HG03439 (cell line): ENCODE data around the gene UBXN11.
A peak's percentile ranks its signal among the peaks of the same experiment; 100 is the strongest.

Source experiments
- ATAC-seq: cut with Tn5 transposase; IDR thresholded peaks from one replicate; pipeline ENCODE4 v1.9.1; 2021; ENCODE audit warnings: mild to moderate bottlenecking, moderate library complexity; ENCODE audit not compliant: unreplicated experiment

Gene UBXN11

DNA sequence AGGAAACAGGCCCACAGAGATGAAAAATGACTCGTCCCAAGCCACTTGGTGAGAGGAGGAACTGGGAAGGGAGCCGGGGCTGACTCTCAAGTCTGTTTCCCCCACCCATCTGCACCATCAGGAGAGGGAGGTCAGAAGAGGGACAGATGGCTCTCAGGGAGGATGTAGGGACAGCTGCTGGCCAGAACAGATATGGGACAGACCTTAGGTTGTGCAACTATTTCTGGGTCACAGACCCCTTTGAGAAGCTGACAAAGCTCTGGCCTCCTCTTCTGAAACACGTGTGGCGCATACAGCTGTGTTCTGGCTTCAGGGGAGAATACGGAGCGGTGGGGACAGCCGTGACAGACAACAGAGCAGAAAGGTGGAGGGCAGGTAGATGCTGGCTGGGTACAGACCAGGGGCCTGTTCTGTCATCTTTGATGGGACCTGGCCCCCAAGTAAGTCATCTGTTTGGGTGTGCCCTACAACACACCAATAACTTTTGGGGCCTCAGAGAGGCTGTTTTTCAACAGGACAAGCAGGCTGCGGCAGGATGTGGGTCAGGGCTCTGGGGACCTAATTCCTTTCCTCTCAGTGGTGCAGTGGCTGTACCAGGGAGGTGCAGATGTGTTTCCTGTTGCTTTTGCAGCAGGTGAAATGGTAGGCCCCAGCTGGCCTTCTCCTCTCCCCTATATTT is 19.3 kb downstream of the UBXN11 start:
- ATAC-seq = no peak

DNA sequence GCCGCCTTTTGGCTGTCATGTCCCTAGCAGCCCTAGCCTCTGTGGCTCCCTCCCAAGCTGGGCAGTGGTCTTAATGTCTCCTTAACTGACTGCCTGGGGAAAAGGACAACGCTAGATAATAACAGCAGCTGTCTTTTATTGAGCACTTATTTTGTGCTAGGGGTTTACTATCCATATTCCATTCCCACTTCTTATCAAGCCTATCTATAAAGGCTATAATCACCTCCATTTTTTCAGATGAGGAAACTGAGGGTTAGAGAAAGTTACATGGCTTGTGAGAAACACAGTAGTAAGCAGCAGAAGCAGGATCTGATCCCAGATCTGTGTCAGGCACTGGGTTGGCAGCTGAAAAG is 20.4 kb downstream of the UBXN11 start:
- ATAC-seq = no peak

DNA sequence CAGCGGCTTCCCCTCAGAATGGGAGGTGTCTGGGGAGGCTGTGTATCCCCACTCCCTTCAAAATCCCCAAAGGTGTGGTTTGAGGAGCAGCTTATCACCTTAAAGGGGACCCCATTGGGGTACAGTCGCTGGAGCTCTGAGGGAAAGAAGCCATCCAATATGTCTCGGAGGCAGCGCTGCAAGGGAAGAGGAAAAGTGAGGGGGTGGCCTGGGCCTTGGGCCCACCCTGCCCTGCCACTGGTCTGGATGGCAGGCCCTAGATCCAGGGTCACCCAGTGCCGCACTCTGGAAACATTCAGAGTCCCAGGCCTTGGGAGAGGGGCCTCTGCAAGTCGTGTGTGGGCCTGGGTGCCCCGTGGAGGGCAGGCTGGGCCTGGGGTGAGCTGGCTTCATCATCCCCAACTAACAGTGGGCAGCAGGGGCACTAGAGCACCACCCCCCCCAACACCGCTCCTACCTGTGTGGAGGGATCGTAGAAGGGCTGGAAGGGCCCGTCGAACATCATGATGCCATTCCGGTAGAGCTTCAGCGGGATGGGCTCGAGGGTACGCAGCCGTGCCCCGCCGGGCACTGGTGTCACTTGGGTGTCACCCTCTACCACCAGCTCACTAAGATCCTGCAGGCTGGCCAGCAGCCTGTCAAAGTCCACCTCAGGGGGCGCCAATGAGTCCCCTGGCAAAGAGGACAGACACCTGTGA is 20.9 kb downstream of the UBXN11 start:
- no peak for ATAC-seq

DNA sequence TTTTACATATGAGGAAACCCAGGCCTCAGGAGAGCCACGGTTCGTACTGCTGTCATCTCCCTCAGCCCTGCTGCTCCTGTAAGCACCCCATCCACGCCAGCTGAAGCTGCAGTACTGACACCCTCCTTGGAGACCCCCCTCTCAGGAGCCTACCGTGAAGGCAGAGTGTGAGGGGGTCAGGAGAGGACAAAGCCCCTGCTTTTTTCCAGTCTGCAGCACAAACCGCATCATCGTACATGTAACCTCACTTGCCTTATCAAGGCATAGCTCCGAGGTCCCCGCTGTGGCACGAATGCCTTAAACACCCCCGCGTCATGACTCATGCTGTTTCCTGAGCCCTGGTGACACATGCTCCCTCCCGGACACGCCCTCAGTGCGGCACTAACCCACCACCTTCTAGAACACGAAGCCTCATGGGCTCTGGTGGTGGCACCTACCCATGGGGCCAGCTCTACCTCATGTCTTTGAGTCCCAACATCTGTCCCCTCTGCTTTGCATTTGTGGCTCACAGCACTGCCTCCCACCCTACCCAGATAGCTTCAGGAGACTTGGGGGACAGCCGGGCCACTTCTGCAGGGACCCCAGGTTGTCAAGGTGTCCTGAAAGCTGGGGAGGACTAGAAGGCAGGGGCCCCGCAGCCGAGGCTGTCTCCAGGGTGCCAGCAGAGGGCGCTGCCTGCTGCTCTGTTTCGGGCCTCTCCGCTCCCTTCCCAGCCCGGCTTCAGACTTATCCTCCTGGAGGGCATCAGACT is 21.7 kb downstream of the UBXN11 start:
- peak; percentile 37 for ATAC-seq

DNA sequence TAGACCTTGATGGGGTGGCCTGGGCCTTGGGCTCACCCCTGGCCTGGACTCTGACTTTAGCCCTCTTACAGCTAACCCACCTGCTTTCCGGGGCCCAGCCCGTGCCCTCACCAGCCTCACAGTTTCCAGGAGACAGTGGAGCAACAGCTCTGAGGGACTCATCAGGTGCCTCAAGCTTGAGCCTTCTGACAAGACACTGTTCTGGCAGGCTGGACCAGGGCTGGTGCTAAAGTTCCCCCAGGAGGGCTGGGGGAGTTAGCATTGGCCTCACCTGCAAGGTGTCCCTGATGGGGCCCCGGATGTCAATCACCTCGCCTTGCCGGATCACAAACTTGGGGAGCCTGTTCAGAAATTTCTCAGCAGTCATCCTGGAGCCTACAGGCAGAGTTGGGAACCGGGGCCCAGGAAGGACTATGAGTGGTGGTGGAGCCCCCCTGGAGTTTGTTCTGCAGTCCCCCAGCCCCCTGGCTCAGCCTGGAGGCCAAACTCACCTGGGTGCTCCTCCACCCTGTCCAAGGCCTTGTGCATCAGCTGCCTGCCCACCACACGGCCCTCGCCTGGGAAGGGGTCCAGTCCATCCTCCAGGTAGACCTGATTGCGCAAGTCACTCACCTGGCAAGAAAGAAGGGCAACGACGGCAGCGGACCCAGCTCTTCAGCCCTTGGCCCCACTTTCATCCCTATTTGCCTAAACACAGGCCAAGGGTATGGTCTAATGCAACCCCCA is 22.4 kb downstream of the UBXN11 start:
- ATAC-seq = no peak

DNA sequence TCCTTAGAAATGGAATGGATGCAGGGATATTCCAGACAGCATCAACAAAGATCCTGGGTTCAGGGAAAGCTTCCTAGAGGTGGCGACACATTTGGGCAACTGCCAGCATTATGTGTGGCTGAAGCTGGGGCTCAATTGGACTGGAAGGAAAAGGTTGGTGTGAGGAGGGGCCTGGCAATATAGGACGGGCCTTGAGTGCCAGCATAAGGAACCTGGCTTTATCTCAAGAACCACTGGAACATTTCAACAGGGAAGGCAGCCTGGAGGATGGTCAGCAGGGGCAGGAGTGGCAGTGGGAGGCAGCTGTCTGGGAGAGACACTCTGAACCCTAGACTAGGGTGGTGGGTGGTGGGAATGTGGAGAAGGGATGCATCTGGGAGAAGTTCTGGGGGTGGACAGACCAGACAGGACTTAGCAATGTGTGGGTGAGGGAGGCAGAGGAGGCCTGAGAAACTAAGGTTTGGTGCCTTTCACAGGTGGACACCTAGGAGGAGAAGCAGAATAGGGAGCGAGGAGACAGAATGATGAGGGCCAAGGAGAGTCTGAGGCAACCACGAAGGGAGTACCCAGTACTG is 23.1 kb downstream of the UBXN11 start:
- ATAC-seq = no peak

DNA sequence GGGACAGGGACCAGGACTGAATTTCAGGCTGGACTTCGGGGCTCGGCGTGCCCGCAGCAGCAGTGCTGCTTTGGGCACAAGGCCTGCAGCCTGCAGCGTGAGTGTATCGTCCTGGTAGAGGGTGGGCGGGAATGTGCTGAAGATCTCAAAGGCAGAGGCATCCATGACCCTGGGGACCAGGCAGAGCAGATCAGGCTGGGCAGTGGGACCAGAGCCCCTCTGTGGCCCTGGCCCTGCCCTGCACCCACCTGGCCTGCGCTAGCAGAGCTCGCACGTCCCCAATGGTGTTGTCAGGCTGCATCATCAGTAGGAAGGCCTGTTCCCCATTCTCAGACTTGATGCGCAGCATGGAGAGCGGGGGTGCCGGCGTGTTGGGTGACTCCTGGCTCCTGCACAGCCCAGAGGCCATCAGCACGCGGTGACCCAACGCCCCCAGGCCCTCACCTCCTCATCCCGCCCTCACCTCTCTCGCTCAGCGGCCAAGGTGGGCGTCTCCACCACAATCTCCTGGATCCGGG is 24.0 kb downstream of the UBXN11 start:
- no peak for ATAC-seq

DNA sequence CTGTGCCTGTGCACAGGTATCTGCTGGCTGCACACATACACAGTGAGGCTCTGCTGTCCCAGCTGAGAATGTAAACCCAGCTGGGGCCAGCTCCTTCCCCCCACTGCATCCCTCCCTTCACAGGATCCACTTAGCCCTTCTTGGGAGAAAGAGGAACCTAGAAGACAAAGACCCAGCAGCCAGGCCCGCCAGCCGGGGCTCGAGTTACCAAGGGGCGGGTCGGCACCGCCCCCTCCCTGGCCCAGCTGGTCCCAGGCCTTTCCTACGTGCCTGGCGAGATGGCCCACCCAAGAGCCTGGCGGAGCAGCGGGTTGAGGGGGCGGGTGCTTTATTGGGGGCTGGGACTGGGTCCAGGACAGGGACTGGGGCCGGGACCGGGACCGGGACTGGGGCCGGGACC is 24.5 kb downstream of the UBXN11 start:
- ATAC-seq = no peak

DNA sequence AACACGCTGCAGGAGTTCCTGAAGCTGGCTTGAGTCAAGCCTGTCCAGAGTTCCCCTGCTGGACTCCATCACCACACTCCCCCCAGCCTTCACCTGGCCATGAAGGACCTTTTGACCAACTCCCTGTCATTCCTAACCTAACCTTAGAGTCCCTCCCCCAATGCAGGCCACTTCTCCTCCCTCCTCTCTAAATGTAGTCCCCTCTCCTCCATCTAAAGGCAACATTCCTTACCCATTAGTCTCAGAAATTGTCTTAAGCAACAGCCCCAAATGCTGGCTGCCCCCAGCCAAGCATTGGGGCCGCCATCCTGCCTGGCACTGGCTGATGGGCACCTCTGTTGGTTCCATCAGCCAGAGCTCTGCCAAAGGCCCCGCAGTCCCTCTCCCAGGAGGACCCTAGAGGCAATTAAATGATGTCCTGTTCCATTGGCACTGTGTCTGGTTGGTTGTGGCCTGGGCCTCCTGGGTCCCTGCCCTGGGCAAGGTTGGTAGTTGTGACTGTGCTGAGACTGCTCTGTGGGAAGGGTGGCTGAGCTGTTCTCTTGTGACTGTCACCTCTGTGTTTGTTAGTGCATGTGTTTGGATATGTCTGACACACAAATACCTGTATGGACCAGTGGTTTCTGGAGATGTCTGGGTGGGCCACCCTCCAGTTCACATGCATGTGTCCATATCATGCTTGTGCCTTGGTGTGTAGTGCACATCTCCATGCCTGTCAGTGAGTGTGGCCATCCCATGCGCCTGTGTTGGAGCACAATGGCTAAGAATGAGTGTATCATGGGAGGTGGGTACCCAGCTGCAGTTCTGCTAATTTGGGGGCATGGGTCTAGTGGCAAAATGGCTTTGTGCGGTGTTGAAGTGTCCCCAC is 25.1 kb downstream of the UBXN11 start:
- ATAC-seq = no peak

DNA sequence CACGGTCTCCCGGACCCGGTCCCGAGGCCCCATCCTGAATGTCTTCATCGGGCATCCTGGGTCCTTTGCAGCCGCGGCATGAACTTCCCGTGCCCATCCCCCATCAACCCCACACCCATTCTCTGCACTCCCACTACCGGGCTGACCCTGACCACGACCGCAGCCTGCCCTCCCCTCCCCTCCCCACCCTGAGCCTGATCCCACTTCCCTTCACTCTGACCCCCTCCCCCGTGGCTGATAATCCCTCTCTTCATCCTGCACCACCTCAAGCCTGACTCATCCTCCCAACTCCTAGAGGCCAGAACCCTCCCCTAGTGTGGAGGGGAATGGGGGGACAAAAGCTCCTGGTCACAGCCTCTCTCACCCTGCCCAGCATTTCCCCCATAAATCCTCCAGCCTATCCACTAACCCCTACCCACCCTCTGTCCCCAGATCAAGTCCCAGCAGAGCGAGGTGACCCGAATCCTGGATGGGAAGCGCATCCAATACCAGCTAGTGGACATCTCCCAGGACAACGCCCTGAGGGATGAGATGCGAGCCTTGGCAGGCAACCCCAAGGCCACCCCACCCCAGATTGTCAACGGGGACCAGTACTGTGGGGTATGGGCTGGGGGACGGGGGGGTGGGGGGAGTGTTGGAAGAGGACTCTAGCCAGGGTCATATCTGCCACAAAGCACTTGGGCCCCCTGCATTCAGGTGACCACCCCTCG is 25.9 kb downstream of the UBXN11 start:
- no peak for ATAC-seq

DNA sequence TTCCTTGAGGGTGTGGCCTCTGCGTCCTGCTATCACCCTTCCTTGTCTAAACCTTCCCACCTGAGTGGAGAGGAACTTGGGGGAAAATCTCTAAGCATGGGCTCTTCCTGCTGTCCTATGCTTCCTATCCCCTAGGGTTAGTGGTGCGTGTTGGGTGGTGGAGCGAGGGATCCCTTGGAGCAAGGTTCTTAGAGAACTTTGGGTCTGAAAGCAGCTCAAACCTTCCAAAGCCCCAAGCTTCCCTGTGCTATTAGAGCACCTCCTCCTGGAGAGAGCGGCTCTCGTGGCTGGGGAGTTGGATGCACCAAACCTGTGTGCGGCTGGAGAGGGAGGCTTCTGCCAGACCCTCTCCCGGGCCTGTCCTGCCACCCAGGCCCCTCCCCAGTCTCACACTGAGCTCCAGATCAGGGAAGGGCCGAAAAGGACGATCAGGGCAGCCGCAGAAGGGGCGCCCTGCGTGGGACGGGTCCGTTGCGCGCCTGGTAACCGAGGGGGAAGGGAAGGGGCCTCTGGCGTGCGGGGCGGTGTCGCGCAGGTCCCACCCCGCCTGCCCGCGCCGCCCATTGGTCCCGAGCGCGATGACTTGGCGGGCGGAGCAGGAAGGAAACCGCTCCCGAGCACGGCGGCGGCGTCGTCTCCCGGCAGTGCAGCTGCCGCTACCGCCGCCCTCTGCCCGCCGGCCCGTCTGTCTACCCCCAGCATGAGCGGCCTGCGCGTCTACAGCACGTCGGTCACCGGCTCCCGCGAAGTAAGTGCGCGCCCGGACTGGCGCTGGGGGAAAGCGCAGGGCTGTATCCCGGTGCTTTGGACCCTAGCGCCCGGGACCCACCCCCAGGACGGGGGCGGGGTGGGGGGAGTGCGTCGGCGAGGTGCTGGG is 26.7 kb downstream of the UBXN11 start, which contains the start of gene SH3BGRL3:
SH3BGRL3 (plus strand) TSS at position 631 of the 877 bp plus-strand sequence; CDS start at position 701, 70 bp downstream.
- peak; percentile 62 for ATAC-seq

DNA sequence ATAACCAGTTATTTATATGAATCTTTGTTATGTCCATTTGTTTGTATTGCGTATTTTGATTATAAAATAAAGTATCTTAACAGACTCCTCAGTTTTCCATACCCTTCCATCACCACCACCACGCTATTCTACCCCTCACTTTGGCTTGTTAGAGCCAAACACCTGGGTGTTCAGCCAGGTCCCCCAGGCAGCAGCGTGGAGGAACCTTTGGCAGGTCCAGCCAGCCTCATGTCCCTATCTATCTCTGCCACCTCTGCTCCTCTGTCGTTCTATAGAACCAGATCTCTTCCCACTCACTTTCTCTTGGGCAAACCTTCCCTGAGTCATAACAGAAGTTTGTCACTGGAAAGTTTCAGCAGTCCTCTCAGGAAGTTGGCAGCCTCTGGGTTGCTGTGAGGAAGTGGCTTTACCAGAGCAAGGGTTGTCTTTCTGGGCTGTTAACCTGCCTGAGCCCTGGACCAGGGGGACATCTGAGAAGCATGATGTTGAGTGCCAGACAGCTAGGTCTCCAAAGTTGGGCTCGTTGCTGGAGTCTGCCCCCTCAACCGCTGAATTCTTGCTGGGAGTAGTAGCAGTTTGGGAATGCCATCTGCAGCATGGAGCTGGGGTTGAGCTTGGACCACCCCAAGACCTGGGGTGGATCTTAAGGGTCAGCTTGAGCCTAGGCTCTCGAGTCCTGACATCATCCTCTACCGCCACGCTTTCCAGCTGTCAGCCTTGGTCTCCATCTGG is 27.5 kb downstream of the UBXN11 start:
- no peak for ATAC-seq

DNA sequence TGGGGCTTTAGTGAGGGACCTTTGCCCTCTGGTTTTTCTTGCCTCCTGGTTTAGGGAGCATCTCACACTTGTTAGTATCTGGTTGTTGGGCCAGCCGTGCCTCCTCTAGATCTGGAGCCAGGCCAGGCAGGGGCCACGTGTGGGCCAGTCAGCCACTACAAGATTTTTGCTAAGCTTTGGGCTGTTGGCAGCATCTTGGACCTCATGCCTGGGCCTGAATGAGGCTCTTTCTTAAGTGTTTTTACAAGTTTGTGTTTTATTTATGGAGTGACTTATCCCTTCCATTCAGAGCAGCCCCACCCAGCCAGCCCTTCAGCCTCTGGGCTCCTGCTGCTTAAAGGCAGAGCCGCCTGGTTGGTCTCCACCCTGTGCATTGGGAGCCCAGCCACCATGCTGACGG is 28.1 kb downstream of the UBXN11 start:
- no peak for ATAC-seq

DNA sequence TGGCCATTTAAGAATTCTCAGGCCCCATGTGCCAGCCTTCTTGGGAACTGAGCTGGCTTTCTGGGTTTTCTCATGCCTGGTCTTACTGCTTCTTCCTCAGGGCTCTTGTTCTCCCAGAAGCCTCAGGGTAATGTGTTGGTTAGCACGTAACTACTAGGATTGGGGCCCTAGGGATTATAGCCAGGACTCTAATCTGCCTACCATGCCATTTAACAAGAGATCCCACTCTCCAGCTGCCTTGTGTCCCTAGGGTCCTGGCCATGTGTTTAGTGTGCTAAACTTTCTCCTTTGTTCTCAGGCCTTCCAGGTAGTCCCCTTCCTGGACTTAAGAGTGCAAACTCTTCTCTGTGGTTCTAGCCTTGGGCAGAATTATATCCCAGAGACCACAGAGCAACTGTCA is 28.7 kb downstream of the UBXN11 start:
- ATAC-seq = no peak

DNA sequence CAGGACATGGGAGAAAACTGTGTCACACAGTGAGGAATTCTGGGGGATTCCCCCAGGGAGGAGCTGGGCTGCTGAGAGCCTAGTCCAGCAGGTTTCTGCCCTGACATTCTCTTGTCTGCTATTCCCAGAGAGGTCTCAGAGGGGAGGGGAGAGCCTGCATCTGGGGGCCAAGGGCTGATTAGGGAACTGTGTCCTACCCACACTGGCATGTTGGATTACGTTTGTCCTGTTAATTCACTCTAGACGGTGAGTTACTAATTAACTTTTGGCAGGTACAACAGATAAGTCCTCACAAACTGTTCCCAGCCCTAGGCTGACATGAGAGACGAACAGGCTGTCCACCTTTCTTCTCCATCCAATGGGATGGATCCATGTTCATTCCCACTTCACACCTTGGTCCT is 29.2 kb downstream of the UBXN11 start:
- no peak for ATAC-seq

DNA sequence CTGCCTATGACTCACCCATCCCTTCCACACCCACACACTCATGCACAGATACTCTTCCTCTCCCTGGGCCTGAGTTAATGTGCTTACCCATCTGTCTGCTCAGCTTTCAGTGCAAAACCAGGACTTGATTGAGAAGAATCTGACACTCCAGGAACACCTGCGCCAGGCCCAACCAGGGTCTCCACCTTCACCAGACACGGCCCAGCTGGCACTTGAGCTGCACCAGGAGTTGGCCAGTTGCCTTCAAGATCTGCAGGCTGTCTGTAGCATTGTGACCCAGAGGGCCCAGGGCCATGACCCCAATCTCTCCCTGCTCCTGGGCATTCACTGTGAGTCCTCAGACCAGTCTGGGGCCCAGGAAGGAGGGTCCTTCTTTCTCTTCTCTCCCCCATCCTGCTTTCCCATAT is 30.0 kb downstream of the UBXN11 start:
- ATAC-seq = no peak

DNA sequence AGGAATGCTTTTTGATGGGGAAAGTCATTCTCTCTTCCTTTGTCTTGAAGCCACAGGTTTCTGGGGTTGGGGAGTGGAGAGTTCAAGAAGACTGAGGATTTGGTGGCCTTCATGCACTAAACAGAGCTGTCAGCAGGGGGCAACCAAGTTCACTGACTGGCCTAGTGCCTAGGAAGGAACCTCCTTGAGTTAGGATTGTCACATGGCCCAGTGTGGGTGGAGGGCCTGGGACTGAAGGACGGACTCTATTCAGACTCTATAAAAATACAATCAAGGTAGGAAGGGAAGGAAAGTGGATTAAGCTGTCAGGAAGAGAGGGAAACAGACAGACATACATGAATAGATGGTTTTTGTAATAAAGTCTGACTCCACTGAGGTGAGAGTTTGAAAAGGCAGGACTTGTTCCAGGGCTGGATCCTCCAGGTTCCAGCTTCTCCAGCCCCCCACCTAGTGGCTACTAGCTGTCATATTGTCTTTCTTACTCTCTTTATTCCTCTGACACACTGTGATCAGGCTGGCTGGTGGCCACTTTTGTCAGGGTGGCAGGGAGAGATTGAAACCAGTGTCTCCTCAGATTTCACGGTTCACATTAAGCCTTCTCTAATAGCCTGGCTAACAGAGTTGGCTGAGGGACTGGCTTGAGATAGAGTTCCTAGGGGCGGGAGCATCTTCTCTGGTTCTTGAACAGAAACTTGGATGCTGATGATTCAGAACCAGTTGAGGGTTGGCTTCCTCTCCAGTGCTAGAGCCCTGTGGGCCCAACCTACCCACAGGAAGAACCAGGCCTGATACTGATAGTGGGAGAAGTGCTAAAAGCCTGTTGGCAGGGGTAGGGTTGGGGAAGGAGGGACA is 30.6 kb downstream of the UBXN11 start:
- ATAC-seq = no peak
